HG03565 (cell line): ENCODE measurements around the gene ZNF608.

Experiments used
- ATAC-seq: cut with Tn5 transposase; IDR thresholded peaks from one replicate; pipeline ENCODE4 v1.9.1; 2021; ENCODE audit warnings: mild to moderate bottlenecking, moderate library complexity; ENCODE audit not compliant: unreplicated experiment

The ZNF608 gene

DNA sequence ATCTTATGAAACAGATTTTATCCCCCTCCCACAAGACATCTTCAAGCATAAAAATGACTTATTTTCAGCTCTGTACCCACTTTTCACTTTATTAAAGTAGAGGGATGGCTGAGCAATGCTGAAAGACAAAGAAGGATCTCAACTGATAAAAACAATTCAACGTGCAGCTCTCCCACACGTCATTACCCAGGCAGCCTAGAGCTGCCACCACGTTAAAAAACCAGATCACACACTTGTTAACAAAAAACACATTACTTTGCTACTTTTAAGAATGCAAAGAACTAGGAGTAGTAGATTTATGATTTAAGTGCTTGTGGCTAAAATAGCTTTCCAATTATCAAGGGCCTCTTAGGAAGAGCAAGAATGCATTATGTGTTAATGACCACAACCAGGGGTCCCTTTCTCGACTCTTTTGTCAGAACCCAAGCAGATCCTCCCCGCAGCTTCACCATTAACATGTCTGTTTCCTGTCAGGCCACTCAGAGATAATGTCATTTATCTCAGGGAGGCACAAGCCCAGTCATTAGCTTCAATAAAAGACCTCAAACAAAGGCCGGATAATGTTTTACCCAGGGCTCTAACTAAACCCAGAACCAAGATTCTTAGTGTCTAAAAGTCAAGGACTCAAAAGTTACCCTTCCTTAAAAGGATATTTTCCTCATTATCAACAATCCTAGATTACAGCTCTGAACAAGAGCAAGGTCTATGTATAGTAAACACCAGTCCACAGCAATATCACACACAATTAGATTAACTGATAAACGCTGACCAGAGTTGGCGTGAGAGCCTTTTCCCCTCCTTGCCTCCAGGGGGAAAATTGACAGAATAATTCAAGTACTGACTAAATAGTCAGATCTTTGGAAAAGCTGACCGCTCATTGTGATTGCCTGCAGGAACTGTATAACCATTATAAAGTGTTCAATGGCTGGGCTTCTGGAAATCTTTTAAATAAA is 7.5 kb downstream of the ZNF608 start:
- ATAC-seq, result no peak

DNA sequence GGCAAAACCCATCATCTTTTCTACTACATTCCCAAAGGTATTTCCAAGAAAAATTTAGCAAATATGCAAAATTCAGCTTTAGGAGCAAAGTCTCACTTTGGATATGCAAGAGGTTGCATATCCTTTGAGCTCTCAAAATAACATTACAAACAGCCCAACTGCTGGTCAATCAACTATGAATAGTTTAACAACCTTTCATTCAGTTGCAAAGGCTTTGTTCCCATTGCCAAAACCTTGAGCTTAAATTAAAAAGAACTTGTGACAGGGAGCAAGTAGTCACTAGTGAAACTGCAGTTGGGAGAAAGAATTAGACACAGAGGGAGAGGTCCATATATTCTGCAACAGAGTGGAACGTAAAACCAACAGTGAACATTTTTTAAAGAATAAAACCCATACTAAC is 8.8 kb downstream of the ZNF608 start:
- no peak for ATAC-seq

DNA sequence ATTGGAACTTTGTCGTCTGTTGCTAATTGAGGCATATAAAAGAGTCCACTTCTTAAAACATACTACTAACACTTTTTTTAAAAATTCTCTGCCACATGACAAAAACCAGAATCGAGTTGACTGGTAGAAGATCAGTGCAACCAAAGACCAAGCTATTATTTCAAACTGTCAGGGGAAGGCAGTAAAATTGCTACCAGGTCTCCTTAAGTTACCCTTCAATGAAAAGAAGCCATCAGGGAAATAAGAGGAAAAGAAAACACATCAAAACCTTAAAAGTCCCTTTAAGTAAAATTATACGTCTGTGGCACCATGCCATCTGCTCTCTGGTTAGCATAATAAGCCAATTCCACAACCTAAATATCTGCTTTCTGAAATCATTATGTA is 9.6 kb downstream of the ZNF608 start:
- no peak for ATAC-seq

DNA sequence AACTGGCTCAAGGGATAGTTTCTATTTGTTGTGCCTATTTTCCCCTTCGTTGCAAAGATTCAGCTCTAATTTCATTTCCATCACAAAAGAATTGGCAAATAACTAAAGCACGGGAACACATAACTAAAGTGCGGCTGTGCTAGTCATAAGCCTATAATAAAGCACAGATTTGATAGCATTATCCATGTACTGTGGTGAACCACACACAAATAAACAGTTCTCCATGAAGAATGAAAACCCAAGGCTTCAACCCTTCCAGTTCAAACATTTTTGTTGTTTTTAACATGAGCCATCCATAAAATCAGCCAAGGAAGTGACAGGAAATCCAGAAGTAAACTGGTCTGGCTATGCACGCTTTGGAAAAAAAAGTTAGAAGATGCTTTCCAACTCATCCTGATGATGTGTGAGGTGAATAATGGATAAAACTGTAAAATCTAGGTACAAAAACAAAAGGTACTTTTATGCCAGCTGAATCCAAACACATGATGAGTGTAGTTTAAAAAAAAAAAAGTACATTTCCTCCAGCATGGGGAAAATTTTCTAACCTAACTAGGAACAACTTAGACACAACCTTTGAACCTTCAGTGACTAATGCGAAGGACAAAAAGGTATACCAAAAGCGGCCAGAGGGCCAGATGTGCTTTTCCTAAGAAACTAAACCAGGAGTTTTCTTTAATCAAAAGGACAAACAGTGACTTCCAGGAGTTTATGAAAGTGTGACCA is 10.2 kb downstream of the ZNF608 start:
- ATAC-seq, result no peak

DNA sequence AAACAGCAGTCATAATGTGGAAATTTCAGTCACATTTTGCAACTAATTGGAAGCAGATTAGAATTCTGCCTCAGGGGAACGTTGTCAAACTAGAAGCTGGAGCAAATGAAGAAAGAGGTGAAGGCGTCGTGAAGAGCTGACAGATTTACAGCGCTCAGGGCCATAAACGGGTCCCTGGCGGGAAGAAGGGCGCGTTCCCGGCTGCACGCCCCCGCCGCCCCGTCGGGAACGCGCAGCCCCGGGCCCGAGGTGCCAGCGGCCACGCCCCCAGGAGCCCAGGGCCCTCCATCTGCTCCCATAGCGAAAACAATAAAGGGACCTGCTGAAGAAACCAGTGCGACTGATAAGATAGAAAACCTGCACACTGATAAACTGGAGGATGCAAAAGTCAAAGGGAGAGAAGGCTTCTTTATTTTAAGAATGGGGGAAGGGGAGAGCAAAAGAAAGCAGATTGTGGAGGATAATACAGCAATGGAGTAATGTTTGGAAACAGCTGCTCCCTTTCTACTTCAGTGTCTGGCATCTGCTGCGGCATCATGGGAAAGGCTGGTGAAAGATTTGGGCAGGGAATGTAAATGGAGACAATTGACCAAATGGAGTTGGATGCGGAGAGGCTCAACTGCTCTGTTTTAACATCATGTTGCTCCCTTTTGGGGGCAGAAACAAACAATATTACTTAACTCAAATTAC is 11.1 kb downstream of the ZNF608 start:
- no peak for ATAC-seq

DNA sequence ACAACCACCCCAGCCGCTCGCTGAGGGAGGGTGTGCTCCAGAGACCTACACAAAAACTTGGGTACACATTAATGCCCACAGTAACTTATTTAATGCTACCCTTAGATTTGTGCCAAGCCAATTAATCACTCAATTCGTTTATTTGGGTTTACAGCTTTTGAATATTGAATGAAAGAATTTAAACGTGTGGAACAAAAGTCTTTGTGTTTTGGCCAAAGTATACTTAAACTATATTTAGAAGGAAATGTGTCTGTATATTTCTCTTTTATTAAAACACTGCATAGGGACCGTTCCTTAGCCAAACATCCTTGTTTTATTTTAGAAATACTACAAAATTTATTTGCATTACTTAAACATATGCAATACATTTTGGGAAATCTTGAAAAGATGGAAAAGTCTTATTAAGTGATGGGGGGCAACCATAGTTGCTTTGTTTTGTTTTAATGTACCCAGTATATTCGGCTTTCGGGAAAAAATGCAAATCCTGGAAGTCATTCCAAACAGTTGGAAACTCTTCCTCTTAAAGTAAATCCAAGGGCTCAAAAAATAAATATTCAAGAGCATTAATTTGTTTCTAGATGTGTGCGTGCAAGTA is 11.8 kb downstream of the ZNF608 start:
- ATAC-seq, result no peak

DNA sequence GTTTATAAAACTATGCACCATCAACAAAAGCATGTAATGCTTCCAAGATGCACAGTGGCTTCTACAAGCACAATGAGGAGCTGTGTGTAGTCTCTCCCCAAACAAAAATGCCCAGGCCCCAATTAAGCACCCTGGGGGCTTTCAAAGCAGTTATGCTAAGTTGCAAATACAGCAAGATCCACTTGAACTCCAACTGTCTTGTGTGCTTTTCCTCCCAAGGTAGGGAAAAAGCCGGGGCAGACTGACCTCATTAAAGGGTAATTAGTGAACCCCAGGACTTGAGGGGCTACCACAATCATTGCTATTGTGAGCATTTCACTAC is 13.1 kb downstream of the ZNF608 start:
- no peak for ATAC-seq

DNA sequence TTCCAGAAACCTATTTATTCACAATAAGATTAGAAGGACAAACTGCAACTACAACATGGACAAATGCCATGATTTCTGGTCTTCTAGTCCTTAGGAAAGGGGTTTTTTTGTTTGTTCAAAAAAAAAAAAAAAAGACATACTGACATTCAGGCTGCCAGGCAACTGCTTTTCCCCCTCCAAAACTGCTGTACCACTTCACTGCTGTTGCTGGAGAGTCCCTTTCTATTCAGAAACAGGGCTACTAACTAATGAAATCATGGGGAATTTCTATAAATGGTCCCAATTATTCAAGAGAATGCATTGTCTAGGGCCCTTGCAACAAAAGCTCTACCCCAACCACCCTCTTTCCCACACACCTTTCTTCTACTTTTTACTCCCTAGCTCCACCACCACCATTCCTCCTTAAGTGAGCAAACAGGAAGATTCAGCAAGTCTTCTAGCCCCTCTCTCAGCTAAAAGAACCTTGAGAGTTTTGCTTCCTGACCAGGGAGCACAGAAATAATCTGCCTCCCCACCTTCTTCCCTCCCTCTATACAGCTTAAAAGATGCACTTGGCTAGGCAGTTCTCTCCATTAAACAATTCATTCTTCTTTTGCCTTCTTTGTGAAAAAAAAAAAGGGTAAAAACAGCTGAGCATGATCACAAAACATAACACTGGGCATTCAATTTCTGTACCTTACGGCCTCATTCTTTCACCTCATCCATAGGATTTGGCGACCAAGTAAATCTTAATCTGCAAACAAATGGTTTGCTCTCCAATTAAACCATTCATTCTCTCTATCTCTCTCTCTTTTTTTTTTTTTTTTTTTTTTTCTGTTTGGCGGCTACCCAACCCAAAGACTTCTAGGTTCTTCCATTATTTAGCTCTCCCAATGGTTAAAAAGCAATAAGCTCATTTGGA is 13.8 kb downstream of the ZNF608 start:
- ATAC-seq, result no peak

DNA sequence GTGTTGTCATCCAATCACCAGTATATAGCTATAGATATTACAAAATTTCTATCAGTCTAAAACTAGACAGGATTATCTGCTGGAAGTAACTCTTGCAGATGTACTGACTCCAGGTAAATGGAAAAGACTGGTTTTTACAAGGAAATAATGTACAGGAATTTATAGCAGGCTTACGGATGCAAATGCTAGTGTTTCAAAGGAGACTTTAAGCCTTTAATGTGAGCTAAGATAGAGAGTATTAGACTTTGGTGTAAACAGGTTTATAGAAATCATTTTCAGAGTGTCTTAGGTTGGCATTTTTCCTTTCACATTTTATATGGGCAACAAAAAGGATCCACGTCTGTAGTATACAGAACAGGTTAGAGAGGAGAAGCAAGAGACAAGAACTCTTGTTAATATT is 16.1 kb downstream of the ZNF608 start:
- ATAC-seq, result peak; percentile 5

DNA sequence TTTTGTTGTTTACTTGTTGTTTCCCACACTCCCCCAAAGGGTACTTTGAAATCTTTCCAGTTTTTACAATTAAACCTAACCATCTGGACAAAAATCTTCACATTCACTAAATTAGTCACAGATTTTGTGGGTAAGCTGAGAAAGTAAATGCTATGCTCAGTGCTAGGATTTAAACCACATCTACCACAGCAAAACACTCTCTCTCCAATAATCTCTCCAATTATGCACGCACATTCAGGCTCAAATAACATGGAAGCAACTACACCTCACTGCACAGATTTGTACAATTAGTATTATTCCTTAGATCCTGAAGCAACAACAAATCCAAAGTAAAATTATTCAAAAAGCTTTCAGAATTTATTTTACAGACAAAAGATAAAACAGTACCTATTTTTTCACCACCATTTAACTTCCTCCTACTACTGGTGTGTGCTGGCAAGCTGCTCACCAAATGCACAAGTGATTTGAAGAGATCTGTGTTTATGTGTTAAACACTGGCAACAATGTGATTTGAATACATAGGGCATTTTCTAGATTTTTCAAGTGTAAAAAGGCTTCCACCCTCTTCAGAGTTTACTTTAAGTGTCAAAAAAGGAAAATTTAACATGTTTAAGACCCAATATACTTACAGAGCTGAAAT is 16.6 kb downstream of the ZNF608 start:
- peak; percentile 42 for ATAC-seq

DNA sequence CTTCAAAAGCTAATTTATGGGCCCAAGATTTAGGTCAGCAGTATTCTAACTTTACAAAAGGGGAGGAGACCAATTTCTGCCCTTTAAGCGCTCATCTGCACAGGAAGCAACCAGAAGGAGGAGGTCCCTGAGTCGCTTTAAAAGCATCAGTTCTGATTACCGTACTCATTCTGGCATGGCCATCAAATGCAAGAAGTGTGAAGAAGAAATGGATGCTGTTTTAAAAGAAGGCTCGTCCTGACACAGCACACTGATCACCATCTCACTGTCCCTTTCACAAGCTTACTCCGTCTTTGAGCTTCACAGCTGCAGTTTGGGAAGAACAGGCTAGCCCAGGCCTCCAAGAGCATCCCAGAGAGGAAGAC is 17.5 kb downstream of the ZNF608 start:
- ATAC-seq, result no peak

DNA sequence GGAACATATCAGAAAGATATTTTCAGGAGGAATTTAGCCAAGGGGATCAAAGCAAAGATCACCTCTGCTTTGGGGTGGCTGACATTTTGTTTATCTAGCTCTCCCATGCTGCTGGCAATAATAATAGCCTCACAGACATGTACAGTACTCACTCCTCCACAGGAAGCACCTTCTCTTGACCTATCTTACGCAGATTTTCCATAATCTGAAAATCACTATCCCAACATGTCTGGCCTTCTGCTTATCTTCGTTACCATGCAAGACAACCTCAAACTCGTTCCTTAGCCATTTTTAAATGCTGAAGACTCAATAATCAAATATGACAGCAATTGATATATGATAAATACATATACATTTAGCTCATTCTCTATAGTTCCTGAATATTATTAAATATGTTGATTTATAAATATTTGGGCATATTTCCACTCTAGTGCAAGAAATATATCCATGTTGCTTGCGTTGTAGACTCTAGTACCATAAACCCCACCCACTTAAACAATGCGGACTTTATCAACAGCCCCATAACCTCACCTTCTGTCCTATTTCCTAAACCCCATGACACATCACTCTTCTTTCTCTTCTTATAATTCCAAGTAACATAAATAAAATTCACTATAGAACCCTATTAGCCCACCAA is 18.0 kb downstream of the ZNF608 start:
- no peak for ATAC-seq

DNA sequence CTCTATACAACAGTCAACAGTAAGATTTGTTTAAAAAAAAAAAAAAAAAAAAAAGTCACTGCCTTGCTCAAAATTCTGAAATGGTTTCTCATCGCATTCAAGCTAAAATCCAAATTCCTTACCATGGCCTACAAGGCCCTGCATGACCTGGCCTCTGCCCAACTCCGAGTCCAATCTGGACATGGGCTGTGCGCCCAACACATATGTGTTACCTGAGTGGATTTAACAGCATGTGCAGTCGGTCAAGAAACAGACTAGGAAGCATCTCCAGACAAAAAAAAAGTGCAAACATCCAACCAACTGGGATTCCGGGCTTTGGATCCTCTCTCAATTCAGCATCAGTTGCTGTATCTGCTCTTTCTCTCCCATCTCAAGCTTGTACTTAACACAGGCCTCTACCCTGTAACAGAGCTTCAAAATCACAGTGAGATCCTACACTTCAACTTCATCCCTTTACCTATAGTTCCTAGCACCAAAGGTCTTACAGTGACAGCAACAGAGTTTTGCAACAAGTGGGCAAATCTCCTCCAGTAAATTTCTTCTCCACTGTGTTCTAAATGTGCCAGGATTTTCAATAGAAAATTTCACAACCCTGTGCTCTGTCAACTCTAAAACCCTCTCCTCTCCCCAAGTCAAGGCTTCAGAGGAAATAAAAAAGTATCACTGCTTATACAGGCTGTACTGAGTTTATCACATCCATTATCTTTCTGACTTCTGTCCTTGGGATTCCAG is 19.6 kb downstream of the ZNF608 start:
- ATAC-seq, result no peak

DNA sequence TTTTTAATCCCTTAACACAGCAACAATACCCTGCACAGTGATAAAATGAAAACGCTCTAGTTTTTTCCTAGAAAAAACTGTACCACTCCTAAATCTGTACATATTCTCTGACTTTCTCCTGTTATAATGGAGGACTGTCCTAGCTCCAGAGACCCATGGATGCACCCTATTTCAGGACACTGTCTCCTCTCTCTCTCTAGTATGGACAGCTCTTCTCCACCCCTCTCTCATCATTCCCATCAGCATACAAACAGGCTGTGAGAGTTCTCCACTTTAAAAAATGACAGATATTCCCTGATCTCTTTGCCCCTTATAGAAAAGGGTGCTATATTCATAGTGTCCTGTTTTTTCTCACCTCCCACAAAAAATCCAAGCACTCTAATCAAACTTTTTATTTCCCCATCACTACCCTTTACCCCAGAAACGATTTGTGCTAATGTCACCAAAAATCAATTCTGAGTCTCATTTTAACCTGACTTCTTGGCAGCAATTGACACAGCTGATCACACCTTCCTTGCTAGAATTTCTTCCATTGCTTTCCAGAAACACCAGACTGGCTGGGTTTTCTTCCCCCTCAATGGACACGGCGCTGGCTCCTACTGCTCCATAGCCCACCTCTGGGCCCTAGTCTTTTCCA is 20.7 kb downstream of the ZNF608 start:
- ATAC-seq, result no peak

DNA sequence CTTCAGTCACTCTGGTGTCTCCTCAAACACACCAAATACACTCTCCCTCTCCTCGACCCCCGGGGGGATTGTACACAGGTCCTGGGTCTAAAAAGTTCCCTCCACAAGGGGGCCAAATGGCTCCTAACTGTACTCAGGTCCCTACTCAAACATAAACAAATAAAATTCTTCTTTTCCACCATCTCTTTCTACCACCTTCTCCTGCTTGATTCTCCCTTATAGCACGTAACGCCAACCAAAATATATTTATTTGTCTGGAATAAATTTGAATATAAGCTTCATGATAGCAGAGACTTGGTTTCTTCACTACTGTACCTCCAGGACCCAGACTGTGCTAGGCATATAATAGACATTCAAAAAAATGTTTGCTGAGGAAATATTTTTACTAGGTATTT is 21.4 kb downstream of the ZNF608 start:
- ATAC-seq, result peak; percentile 38

DNA sequence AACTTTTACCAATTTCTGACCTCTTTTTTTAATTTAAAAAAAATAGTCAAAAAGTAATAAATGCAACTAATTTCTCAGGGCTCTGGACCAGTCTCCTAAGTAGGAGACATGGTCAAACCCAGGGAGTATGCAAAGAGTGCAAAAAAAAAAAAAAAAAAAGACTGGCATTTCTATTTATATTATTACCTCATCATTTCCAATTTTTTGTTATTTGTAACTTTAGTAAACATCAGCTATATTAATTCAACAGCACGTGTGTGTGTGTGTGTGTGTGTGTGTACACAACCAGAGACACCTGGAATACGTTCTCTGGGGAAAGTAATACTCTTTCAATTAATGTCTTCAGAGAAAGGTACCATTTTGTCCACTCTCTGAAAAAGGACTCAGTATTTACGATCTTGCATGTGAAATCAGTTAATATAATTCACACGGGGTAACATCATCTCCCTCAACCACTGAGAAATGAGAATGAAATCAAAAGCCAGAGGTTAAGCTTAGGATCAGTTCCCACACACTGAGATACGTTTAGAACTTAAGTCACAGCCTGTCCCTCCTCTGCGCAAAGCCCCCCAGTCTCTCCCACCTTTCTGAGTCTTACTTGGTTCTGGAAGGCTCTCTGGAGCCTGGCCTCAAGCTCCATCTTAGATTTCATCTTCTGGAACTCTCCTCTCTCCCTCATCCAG is 21.9 kb downstream of the ZNF608 start:
- ATAC-seq, result peak; percentile 34

DNA sequence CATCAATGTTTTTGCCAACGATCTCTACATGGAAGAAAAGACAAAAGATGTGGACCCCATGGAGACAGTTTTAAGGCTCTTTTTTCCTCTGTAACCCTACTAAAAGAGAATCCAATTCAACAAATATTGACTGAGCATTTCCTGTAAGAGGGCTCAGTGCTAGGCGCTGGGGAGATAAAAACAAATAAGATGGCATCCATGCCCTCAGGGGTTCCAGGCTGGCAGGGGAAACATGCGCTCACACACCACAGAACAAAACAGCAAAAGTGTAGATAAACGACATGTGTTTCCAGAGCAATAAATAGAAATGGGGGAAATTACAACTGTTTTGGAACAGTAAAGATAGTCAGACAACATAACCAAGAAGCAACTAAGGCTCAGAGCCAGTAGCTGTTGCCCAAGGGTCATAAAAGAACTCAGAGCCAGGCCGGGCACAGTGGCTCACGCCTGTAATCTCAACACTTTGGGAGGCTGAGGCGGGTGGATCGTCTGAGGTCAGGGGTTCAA is 25.2 kb downstream of the ZNF608 start:
- no peak for ATAC-seq

DNA sequence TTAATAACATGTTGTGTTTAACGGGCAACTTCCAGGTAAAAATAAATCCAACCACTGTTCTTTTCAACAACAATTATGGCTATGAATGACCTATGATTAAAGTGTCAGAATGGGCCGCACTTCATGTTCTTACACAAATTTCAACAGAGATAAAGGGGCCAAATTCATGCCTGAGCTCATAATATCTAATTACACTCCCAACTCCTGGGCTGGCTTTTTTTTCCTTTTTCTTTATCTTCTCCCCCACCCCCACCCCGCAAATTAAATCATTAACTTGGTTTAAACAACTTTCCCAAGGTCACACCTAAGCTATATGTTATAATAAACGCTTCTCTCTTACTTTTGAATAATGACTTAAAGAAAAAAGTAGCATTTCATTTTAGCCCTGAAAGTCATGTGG is 25.8 kb downstream of the ZNF608 start:
- no peak for ATAC-seq
